HG03064 (cell line): ENCODE measurements around the gene GRIK3.
"Not testable (repeated sequence)": the region's sequence is repeated elsewhere in the genome, so short reads cannot be mapped to it uniquely, and the experiment has no call there.

Experiments used
- ATAC-seq: cut with Tn5 transposase; IDR thresholded peaks from one replicate; pipeline ENCODE4 v1.9.1; 2021; ENCODE audit warnings: low read depth; ENCODE audit not compliant: unreplicated experiment

Gene GRIK3

DNA sequence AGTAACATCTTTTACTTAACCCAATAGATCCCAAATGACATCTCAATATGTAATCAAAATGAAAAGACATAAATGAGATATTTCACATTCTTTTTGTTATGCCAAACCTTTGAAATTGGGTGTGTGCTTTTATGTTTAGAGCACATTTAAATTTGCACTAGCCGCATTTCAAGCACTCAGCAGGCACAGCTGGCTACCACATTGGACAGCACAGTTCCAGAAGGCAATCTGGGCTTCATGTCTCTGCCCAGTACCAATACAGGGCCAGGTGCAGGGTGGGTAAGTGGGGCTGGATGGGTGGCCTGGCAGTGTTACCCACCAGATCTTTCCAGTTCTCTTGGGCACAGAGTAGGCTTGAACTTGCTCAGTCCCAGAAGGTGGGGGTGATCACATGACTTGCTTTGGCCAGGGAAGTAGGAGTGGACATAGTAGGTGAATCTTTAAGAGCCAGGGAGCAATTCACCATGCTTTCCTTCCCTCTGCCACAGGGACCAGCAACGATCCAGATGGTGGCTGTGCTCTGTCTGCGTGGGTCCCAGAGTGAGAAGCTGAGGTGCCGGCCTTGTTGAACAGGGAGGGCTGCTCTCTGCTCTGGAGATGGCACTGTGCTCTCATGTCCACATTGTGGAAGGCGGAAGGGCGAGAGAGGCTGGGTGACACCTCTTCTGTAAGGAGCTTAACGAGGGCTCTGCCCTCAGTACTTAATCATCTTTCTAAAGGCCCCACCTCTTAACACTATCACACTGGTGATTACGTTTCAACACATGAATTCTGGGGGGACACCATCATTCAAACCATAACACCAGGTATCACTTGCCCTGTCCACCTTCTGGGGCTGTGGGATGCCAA lies 261.4 kb downstream of the GRIK3 start:
- ATAC-seq: no peak

- no peak for ATAC-seq
These were observed 262.5 kb downstream of the GRIK3 start for GRCh38 chr1:36771660-36772284.

DNA sequence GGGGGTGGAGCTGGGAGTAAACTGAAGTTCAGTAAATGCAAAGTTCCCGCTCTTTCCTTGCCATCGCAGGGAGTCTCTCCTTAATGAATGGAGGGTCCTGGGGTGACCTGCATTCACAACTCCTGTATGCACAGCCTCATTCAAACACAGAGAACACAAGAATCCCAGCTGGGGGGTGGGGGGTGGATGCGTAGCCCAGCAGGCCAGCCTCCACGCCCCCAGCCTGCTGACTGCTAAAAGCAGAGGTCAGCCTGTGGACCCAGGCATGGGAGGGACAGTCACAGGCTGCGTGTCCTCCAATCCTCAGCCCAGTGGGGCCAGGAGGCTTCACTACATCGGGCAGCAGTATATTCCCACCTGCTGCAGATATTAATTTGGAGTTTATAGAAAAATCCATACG lies 263.1 kb downstream of the GRIK3 start:
- ATAC-seq: no peak

- ATAC-seq: no peak
These were observed 264.2 kb downstream of the GRIK3 start for GRCh38 chr1:36769886-36770830.

GRCh38 chr1:36768486-36769178 lies 265.7 kb downstream of the GRIK3 start:
- no peak for ATAC-seq

GRCh38 chr1:36767429-36767828 lies 266.9 kb downstream of the GRIK3 start:
- ATAC-seq: not testable (repeated sequence)

GRCh38 chr1:36766481-36766880 lies 267.8 kb downstream of the GRIK3 start:
- ATAC-seq: no peak

- ATAC-seq: no peak
These were observed 268.5 kb downstream of the GRIK3 start for GRCh38 chr1:36765785-36766300.

- no peak for ATAC-seq
These were observed 269.5 kb downstream of the GRIK3 start for GRCh38 chr1:36764798-36765197.

GRCh38 chr1:36763771-36764170 lies 270.5 kb downstream of the GRIK3 start:
- no peak for ATAC-seq

- ATAC-seq: no peak
These were observed 272.1 kb downstream of the GRIK3 start for GRCh38 chr1:36762174-36762573.

- ATAC-seq: no peak
These were observed 273.2 kb downstream of the GRIK3 start for GRCh38 chr1:36761113-36761512.

- no peak for ATAC-seq
These were observed 274.2 kb downstream of the GRIK3 start for GRCh38 chr1:36760081-36760480.

DNA sequence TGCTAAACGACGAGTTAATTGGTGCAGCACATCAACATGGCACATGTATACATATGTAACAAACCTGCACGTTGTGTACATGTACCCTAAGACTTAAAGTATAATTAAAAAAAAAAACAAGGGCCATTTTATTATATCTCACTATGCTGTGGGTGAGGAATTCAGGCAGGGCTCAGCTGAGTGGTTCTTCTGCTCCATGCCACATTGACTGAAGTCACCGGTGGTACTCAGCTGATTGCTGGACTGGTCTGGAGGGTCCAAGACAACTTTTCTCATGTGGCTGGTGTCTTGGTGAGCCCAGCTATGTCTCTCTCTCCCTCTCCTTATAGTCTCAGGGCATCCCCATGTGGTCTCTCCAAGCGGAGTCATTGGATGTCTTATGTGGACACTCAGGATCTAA lies 275.0 kb downstream of the GRIK3 start:
- no peak for ATAC-seq

DNA sequence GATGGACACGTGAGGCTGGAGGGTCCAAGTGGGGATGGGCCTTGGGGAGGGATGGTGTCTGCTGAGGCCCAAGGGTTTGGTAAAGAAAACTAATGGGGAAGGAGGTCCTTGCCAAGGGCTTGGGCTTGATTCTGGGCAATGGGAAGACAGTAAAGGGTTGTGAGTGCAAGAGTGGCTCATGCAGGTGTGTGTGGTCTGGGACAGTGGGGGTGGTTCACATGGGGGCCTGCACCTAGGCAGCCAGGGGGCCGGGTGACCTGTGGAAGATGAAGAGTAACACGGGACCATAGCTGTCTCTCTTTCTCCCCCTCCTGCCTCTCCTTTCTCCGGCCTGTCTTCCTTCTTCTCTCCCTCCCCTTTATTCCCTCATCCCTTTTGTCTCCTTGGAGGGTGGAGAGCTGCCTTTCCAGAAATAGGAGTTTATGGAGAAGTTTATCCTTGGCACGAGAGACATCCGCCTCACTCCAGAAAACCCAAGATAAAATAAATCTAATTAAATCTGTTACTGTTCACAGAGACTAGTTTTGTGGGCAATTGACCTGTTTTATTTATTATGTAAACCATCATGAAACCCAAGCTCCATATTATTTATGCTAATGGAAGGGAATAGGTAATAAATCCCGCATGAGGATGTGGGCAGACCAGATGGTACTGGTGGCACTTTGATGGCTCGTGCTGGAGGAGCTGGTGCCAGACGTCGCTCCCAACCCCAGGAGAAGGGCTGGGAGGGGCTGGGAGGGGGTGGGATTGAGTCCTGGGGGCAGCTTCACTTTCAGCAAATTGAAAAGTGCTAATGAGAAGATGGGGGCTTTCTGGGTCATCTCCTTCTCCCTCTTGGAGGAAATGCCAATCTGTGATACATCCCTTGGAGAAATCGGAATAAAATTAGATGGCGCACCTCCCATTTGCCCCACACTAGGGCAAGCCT lies 278.7 kb downstream of the GRIK3 start:
- no peak for ATAC-seq

DNA sequence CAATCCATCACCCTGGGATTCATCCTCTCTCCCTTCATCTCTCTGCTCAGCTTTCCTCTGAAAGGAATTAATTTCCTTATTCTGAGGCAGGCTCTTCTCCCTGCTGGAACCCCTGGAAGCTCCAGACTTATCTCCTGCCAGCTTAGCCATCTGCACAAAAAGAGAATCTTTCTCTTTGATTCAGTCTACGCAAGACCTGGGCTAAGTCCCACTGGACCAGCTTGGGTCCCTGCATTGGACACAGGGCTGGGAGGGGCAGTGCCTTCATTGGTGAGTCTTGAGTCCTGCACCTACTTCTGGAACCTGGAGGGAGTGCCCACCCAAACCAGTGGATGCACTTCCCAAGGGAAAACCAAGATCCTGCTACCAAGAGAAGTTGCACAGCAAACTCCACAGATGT lies 279.9 kb downstream of the GRIK3 start:
- no peak for ATAC-seq

DNA sequence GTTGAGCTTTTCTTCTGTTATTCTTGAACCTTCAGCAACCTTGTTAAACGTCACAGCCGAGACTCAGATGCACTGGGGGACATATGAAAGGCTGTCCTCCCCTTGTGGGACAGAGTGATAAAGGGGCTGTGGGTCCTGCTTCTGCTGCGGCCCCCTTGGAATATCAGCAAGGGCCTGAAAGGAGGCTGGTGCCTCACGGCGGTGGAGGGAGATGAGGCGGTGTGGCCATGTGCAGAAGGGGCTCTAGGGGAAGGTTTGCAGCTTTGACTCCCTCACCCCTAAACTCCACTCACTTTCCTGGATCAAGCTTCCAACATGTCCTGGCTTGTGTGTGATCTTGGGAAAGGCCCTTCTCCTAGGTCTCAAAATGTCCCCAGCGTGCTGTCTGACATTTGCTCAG lies 280.9 kb downstream of the GRIK3 start:
- no peak for ATAC-seq

DNA sequence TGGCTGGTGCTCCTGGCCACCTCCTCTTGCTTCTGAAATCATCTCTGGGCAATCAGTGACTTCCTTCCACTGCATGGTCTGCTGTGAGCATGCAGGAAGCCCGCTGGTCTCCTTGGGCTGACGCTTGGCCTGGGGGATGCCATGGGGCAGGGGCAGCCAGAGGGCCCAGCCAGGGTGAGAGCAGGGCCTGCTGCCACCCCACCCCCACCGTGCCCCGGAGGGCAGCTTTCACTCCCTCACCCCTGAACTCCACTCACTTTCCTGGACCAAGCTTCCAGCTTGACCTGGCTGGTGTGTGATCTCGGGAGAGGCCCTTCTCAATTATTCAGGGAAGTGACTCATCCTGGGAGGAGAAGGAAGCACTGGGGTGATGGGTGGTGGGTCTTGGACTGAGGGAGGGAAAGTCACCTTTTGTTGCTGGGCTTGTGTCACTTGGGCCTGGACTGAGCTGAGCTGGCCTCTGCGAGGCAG lies 281.4 kb downstream of the GRIK3 start:
- no peak for ATAC-seq

- no peak for ATAC-seq
These were observed 281.9 kb downstream of the GRIK3 start for GRCh38 chr1:36752431-36752830.
